Stimulated activated naive CD8-positive, alpha-beta T cell treated with anti-CD3 and anti-CD28 coated beads, Interleukin-15, Interleukin-2, amounts not matched to agents 100 ng/mL and 50 ng/mL, for 24 hours (primary cell): ENCODE results near the gene NEK6.

Experiments
- H3K27ac Mint-ChIP-seq: one replicate; pipeline ENCODE4 v1.8.0; 2021; ENCODE audit warnings: mild to moderate bottlenecking, mixed read lengths
- H3K27me3 Mint-ChIP-seq: one replicate; pipeline ENCODE4 v1.8.0; 2021; ENCODE audit warnings: mixed read lengths
- H3K36me3 Mint-ChIP-seq: one replicate; pipeline ENCODE4 v1.8.0; 2021; ENCODE audit warnings: low read depth, mixed read lengths
- H3K4me1 Mint-ChIP-seq: one replicate; pipeline ENCODE4 v1.8.0; 2021; ENCODE audit warnings: low read depth, mixed read lengths
- H3K4me3 Mint-ChIP-seq: one replicate; pipeline ENCODE4 v1.8.0; 2021; ENCODE audit warnings: mild to moderate bottlenecking, mixed read lengths
- H3K9me3 Mint-ChIP-seq: one replicate; pipeline ENCODE4 v1.8.0; 2021; ENCODE audit warnings: mixed read lengths

The NEK6 gene

GRCh38 chr9:124339603-124340146 lies 81.9 kb downstream of the NEK6 start:
- Mint-ChIP-seq H3K9me3 (no peaks in the 10 kb centered on the region), H3K36me3 (peaks cover 24% of the 10 kb centered on the region), H3K27ac (no peak overlapping the region), H3K4me3 (no peak overlapping the region), H3K27me3 (no peaks in the 10 kb centered on the region), H3K4me1 (no peaks in the 10 kb centered on the region)

DNA sequence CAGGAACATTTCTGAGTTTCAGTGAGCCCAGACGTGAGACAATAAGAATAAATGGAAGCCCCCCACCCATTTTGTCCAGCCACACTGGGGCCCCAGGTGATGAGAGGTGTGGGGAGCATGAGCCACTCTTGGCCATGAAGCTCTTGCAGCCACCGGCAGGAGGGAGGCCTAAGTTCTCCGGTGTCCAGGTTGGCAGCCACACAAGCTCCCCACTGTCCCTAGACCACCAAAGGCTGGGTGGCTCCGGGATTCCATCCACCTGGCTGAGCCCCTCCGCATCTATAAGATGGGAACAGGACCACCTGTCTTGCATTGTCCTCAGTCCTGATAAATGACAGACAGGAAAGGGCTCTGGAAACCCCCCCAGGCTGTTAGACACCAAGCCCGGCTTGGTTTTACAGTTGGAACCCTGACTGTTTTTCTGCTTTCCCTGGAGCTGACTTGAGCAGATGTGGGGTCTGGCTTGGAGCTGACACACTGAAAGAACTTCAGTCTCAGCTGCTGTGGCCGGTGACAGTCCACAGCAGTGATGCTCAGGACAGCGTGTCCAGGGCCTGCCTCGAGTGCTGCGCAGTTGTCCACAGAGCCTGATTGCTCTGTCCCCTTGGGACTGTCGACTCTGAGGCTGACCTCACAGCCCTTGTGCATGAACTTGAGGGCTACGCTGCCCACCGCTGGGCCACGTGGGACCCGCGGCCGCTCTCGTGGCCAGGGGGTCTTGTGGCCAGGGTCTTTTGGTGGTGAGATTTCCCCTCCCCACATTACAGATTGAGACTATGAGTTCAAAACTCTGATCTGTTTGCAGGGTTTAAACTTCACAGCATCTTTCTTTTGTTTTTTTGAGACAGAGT lies 82.7 kb downstream of the NEK6 start:
- no peaks in the 10 kb centered on the region for H3K4me1 Mint-ChIP-seq
- H3K27me3 Mint-ChIP-seq: no peaks in the 10 kb centered on the region
- no peak overlapping the region for H3K4me3 Mint-ChIP-seq
- no peaks in the 10 kb centered on the region for H3K9me3 Mint-ChIP-seq
- H3K36me3 Mint-ChIP-seq: peaks cover 28% of the 10 kb centered on the region
- H3K27ac Mint-ChIP-seq: no peak overlapping the region

DNA sequence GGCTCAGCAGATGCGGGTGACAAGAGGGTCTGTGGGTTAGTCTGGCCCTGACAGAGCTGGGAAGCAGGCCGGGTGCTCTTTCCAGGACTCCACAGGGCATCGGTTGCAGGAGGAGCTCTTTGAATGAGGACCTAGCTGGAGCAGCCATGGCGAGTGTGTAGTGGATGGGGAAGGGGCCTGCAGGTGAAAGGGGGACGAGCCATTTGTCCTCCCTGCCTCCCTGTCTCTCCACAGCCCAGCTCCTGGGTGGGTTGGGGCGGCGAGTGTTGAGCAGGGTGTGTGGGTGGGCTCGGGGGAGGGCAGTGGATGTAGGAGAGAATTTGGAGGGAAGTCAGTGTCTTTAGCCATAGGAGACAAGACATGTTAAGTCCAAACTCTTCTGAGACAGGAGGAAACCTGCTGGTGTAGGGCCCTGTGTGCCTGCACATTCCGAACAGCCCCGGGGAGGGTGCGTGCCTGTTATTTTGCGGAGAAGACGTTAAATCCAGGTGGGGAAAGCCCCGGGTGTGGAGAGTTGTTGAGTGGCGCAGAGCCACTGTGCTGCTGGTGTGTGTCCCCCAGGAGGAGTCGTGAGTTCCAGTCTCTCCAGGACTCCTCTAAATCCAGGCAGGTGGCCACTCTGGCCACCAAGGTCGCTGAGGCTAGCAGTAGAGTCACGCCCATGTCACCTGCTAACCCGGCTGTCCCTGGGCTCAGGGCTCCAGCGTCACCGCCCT lies 83.9 kb downstream of the NEK6 start:
- H3K27ac Mint-ChIP-seq: no peak overlapping the region
- no peak overlapping the region for H3K4me3 Mint-ChIP-seq
- no peaks in the 10 kb centered on the region for H3K4me1 Mint-ChIP-seq
- peaks cover 23% of the 10 kb centered on the region for H3K36me3 Mint-ChIP-seq
- H3K27me3 Mint-ChIP-seq: no peaks in the 10 kb centered on the region
- H3K9me3 Mint-ChIP-seq: no peaks in the 10 kb centered on the region

- H3K4me3 Mint-ChIP-seq: no peak overlapping the region
- H3K27ac Mint-ChIP-seq: no peak overlapping the region
- H3K4me1 Mint-ChIP-seq: no peaks in the 10 kb centered on the region
- H3K36me3 Mint-ChIP-seq: peaks cover 20% of the 10 kb centered on the region
- H3K9me3 Mint-ChIP-seq: no peaks in the 10 kb centered on the region
- no peaks in the 10 kb centered on the region for H3K27me3 Mint-ChIP-seq
Measured at GRCh38 chr9:124342402-124342775, 84.6 kb downstream of the NEK6 start.

DNA sequence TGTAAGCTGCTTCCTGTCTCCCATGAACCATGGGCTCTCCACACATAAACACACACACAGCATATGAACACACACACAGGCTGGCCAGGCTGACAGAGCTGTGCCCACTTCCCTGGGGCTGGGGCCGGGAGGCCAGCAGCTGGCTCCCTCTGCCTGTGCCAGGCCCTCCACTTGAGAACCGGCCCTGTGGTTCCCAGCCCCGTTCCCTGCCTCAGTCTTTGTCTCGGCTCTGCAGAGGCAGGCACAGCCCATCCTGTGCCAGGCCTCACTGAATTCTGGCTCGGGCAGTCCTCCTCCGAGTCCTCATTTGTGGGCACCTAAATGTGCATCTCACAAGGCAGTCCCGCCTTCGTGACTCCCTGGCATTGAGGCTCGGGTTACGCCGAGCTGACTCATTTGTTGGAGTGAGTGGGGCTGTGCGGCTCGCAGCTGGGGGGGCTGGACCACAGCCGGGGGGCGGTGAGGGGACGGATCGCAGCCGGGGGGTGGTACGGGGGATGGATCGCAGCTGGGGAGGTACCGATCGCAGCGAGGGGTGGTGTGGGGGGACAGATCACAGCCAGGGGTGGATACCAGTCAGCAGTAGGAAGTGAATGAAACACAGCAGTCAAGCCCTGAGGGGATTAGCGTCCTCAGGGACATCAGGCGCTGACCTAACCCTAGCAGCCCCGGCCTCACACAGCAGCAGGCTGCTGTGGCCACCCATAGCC lies 85.2 kb downstream of the NEK6 start:
- H3K9me3 Mint-ChIP-seq: no peaks in the 10 kb centered on the region
- no peaks in the 10 kb centered on the region for H3K27me3 Mint-ChIP-seq
- H3K27ac Mint-ChIP-seq: no peak overlapping the region
- no peaks in the 10 kb centered on the region for H3K4me1 Mint-ChIP-seq
- no peak overlapping the region for H3K4me3 Mint-ChIP-seq
- peaks cover 15% of the 10 kb centered on the region for H3K36me3 Mint-ChIP-seq

- Mint-ChIP-seq H3K4me1 (no peaks in the 10 kb centered on the region), H3K4me3 (no peak overlapping the region), H3K27ac (no peak overlapping the region), H3K36me3 (peaks cover 15% of the 10 kb centered on the region), H3K9me3 (no peaks in the 10 kb centered on the region), H3K27me3 (no peaks in the 10 kb centered on the region)
Measured at GRCh38 chr9:124343533-124344290, 86.0 kb downstream of the NEK6 start.

DNA sequence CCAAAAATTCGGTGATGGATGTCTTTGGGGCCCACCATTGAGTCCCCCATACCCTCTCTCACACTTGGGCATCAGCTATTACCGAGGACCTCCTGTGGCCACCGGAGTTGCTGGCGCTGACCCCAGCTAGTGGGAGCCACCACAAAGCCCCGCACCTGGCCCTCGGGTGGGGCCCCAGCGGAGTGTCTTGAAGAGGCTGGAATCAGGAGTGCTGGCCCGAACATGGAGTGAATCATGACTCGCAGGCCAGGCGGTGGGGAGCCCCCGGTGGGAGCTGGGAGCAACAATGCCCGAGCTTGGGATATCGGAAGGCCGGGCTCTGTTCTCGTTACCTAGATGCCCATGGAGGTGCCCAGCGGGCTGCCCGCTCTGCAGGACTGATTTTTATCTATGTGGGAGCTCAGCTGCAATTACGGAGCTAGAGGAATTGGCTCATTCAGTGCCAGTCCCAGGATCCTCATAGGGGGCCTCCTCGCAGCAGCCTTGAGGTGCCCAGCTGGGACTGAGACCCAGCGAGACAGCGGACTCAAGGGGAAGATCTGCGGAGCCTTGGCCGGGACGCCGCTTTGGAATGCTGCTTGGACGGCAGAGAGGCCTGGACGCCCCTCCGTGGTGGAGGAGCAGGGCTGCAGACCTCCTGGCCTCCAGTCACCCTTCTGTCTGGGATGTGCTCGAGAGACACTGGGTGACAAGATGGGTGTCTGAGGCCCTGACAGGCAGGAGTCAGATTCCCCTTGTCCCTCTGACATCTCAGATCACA lies 86.7 kb downstream of the NEK6 start:
- Mint-ChIP-seq H3K36me3 (peaks cover 16% of the 10 kb centered on the region), H3K4me3 (no peak overlapping the region), H3K4me1 (no peaks in the 10 kb centered on the region), H3K27me3 (no peaks in the 10 kb centered on the region), H3K9me3 (no peaks in the 10 kb centered on the region), H3K27ac (no peak overlapping the region)

- Mint-ChIP-seq H3K9me3 (no peaks in the 10 kb centered on the region), H3K36me3 (peaks cover 16% of the 10 kb centered on the region), H3K27ac (no peak overlapping the region), H3K27me3 (no peaks in the 10 kb centered on the region), H3K4me3 (no peak overlapping the region), H3K4me1 (no peaks in the 10 kb centered on the region)
Measured at GRCh38 chr9:124345063-124345462, 87.3 kb downstream of the NEK6 start.

GRCh38 chr9:124345751-124346281 lies 88.1 kb downstream of the NEK6 start:
- no peaks in the 10 kb centered on the region for H3K27me3 Mint-ChIP-seq
- peaks cover 20% of the 10 kb centered on the region for H3K36me3 Mint-ChIP-seq
- H3K4me1 Mint-ChIP-seq: no peaks in the 10 kb centered on the region
- no peak overlapping the region for H3K4me3 Mint-ChIP-seq
- H3K9me3 Mint-ChIP-seq: no peaks in the 10 kb centered on the region
- no peak overlapping the region for H3K27ac Mint-ChIP-seq

GRCh38 chr9:124346347-124347163 lies 88.8 kb downstream of the NEK6 start:
- Mint-ChIP-seq H3K4me3 (no peak overlapping the region), H3K4me1 (no peaks in the 10 kb centered on the region), H3K36me3 (peaks cover 27% of the 10 kb centered on the region), H3K9me3 (no peaks in the 10 kb centered on the region), H3K27me3 (no peaks in the 10 kb centered on the region), H3K27ac (no peak overlapping the region)

- Mint-ChIP-seq H3K27ac (no peak overlapping the region), H3K27me3 (no peaks in the 10 kb centered on the region), H3K4me1 (no peaks in the 10 kb centered on the region), H3K4me3 (no peak overlapping the region), H3K9me3 (no peaks in the 10 kb centered on the region), H3K36me3 (peaks cover 36% of the 10 kb centered on the region)
Measured at GRCh38 chr9:124347206-124347967, 89.6 kb downstream of the NEK6 start.

DNA sequence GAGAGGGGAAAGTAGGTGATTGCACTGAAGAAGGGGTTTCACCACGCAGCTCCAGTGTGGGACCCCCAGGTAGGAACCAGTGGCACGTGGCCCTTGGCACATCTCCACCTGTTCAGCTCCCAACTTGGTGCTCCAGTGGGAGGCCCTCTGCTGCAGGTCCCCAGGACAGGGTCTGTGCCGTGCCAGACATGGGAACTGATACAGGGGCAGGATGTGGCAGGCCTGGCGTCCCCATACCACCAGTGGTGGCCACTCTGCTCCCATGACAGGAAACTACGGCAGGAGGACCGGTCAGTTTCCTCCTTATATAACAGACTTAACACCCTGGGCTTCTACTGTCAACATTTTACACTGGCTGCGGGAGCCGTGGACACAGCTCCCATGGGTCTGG lies 90.2 kb downstream of the NEK6 start:
- no peak overlapping the region for H3K27ac Mint-ChIP-seq
- H3K36me3 Mint-ChIP-seq: peaks cover 41% of the 10 kb centered on the region
- H3K4me1 Mint-ChIP-seq: no peaks in the 10 kb centered on the region

More for the DNA sequence above, 90.2 kb downstream of the NEK6 start:
- Mint-ChIP-seq H3K27me3 (no peaks in the 10 kb centered on the region), H3K4me3 (no peak overlapping the region), H3K9me3 (no peaks in the 10 kb centered on the region)
